HCT116 (cell line): ENCODE results near the gene ASIC1. TPM values are rescaled to one million over a fixed set of nuclear protein-coding genes. Genes with fewer than 3 reads are reported as not detected.

Experiments used
- ATAC-seq: fragments of 200-7000 bp; cut with Tn5 transposase; 2 replicates; pipeline ENCODE4 v1.9.1; 2020; ENCODE audit warnings: mild to moderate bottlenecking, moderate library complexity
- BruUV-seq: library from RNA; stranded (reverse); fragments of 400-500 nt; replicated peaks from 2 replicates; lab custom pipeline; 2021; lab: Mats Ljungman, UMichigan
- CTCF ChIA-PET: fragments of 300-600 bp; sonication (Branson Sonifier 250); formaldehyde crosslinking; loops from one replicate; lab custom pipeline; 2021; ENCODE audit warnings: antibody characterized with exemption; lab: Charles Lee
- POLR2A ChIA-PET: fragments of 300-600, 350-600 bp; sonication (Branson Sonifier 250); formaldehyde crosslinking; loops from one replicate; lab custom pipeline; 2021; ENCODE audit warnings: antibody characterized with exemption; lab: Charles Lee
- RAD21 ChIA-PET, 2 experiments: fragments of 300-600 bp; sonication (Branson Sonifier 250); formaldehyde crosslinking; loops; one replicate each; lab custom pipeline; 2023; ENCODE audit warnings: low total read pairs in 2 of 2; ENCODE audit not compliant: uncharacterized antibody in 2 of 2, unreplicated experiment in 2 of 2, low non-redundant PET in 1 of 2; lab: Charles Lee
- DNase-seq: peaks from one replicate; pipeline ENCODE4 v3.0.0-alpha.2; 2010; ENCODE audit warnings: low read depth, low spot score
- H2AFZ ChIP-seq: fragments of 200-600 bp; shearing (Covaris generic), sonication (generic); 2 replicates; pipeline ENCODE4 v1.6.1; 2017; ENCODE audit warnings: low read depth, mixed run types, mixed read lengths, antibody characterized with exemption, low read length; ENCODE audit not compliant: poor library complexity, severe bottlenecking
- H3K27ac ChIP-seq: 2 replicates; pipeline ENCODE4 v1.5.1; 2012; ENCODE audit warnings: low read depth, low read length
- H3K27me3 ChIP-seq: fragments of 200-600 bp; sonication (generic); 2 replicates; pipeline ENCODE4 v1.6.1; 2016; ENCODE audit warnings: mixed run types, low read length, mixed read lengths; ENCODE audit not compliant: insufficient read depth
- H3K36me3 ChIP-seq, 2 experiments: fragments of 200-500 bp in 1 of 2; fragments of 200-600 bp in 1 of 2; sonication (Bioruptor generic) in 1 of 2; sonication (generic) in 1 of 2; 2 replicates each; pipeline versions ENCODE4 v1.5.1 to v1.6.1; 2014 to 2016; ENCODE audit warnings: low read length in 2 of 2, inconsistent platforms in 1 of 2, mixed read lengths in 1 of 2, mixed run types in 1 of 2; ENCODE audit not compliant: insufficient read depth in 2 of 2, control insufficient read depth in 1 of 2
- H3K4me1 ChIP-seq, 2 experiments: fragments of 200-600 bp in 1 of 2; sonication (generic) in 1 of 2; 2 replicates each; pipeline versions ENCODE4 v1.5.1 to v1.6.1; 2012 to 2017; ENCODE audit warnings: low read length in 2 of 2, inconsistent platforms in 1 of 2, mild to moderate bottlenecking in 1 of 2, mixed read lengths in 1 of 2, mixed run types in 1 of 2, moderate library complexity in 1 of 2; ENCODE audit not compliant: insufficient read depth in 2 of 2, control insufficient read depth in 1 of 2
- H3K4me2 ChIP-seq: fragments of 200-600 bp; sonication (generic); 2 replicates; pipeline ENCODE4 v1.6.1; 2017; ENCODE audit warnings: mixed run types, low read length, mixed read lengths
- H3K4me3 ChIP-seq, 2 experiments: fragments of 200-600 bp in 1 of 2; sonication (generic) in 1 of 2; replicated peaks in 1 of 2; 2 replicates each; pipeline ENCODE4 v1.5.1; 2011 to 2016; ENCODE audit warnings: low read length in 2 of 2, control low read depth in 1 of 2, low read depth in 1 of 2, mild to moderate bottlenecking in 1 of 2, mixed read lengths in 1 of 2, mixed run types in 1 of 2
- H3K79me2 ChIP-seq: fragments of 200-600 bp; sonication (generic); 2 replicates; pipeline ENCODE4 v1.6.1; 2017; ENCODE audit warnings: mild to moderate bottlenecking, mixed run types, low read length, moderate library complexity, mixed read lengths; ENCODE audit not compliant: insufficient read depth
- H3K9ac ChIP-seq: fragments of 200-600 bp; sonication (generic); 2 replicates; pipeline ENCODE4 v1.6.1; 2016; ENCODE audit warnings: low read length, mixed read lengths
- H3K9me2 ChIP-seq: fragments of 200-600 bp; sonication (generic), shearing (Covaris generic); 2 replicates; pipeline ENCODE4 v1.6.1; 2017; ENCODE audit warnings: mixed run types, mild to moderate bottlenecking, moderate library complexity; ENCODE audit not compliant: insufficient read depth
- H3K9me3 ChIP-seq, 2 experiments: fragments of 200-500 bp in 1 of 2; fragments of 200-600 bp in 1 of 2; sonication (Bioruptor generic) in 1 of 2; sonication (generic) in 1 of 2; 2 replicates each; pipeline ENCODE4 v1.6.1; 2014 to 2017; ENCODE audit warnings: low read length in 2 of 2, mixed read lengths in 2 of 2, inconsistent platforms in 1 of 2, low read depth in 1 of 2, mild to moderate bottlenecking in 1 of 2, mixed run types in 1 of 2, moderate library complexity in 1 of 2; ENCODE audit not compliant: control insufficient read depth in 1 of 2, insufficient read depth in 1 of 2
- H4K20me1 ChIP-seq: fragments of 200-600 bp; sonication (generic), shearing (Covaris generic); 2 replicates; pipeline ENCODE4 v1.6.1; 2017; ENCODE audit warnings: mixed run types, mild to moderate bottlenecking, moderate library complexity; ENCODE audit not compliant: insufficient read depth
- ATF3 ChIP-seq: IDR thresholded peaks from 2 replicates; pipeline ENCODE4 v1.6.1; 2012
- CBX3 ChIP-seq: IDR thresholded peaks from 2 replicates; pipeline ENCODE4 v1.6.1; 2012; ENCODE audit warnings: low read depth
- CEBPB ChIP-seq: IDR thresholded peaks from 2 replicates; pipeline ENCODE4 v1.6.1; 2012; ENCODE audit warnings: low read depth
- EGR1 ChIP-seq: IDR thresholded peaks from 2 replicates; pipeline ENCODE4 v1.6.1; 2012; ENCODE audit warnings: low read depth
- EZH2 ChIP-seq: fragments of 200-600 bp; sonication (generic); IDR thresholded peaks from 2 replicates; pipeline ENCODE4 v1.6.1; 2017; ENCODE audit warnings: antibody characterized with exemption, mixed run types
- EZH2phosphoT487 ChIP-seq: fragments of 200-600 bp; IDR thresholded peaks from 2 replicates; pipeline ENCODE4 v1.6.1; 2018; ENCODE audit warnings: antibody characterized with exemption, borderline replicate concordance
- FOSL1 ChIP-seq: IDR thresholded peaks from 2 replicates; pipeline ENCODE4 v1.6.1; 2012; ENCODE audit warnings: low read depth
- JUND ChIP-seq: IDR thresholded peaks from 2 replicates; pipeline ENCODE4 v1.6.1; 2012
- MAX ChIP-seq: IDR thresholded peaks from 2 replicates; pipeline ENCODE4 v1.6.1; 2012
- POLR2AphosphoS5 ChIP-seq: IDR thresholded peaks from 2 replicates; pipeline ENCODE4 v1.6.1; 2011; ENCODE audit warnings: mild to moderate bottlenecking, low read depth, low read length, moderate library complexity
- RAD21 ChIP-seq: IDR thresholded peaks from 2 replicates; pipeline ENCODE4 v1.6.1; 2012; ENCODE audit warnings: low read depth, mild to moderate bottlenecking
- REST ChIP-seq: IDR thresholded peaks from 2 replicates; pipeline ENCODE4 v1.6.1; 2012; ENCODE audit warnings: low read depth
- SIN3A ChIP-seq: IDR thresholded peaks from 2 replicates; pipeline ENCODE4 v1.6.1; 2012; ENCODE audit warnings: low read depth
- SP1 ChIP-seq: IDR thresholded peaks from 2 replicates; pipeline ENCODE4 v1.6.1; 2012; ENCODE audit warnings: low read depth
- SRF ChIP-seq: IDR thresholded peaks from 2 replicates; pipeline ENCODE4 v1.6.1; 2012; ENCODE audit warnings: low read depth
- TCF7L2 ChIP-seq: IDR thresholded peaks from 2 replicates; pipeline ENCODE4 v1.7.0; 2011; ENCODE audit warnings: borderline replicate concordance, inconsistent platforms; ENCODE audit not compliant: insufficient read depth, insufficient read length; ENCODE audit errors: extremely low read depth
- ZBTB33 ChIP-seq: IDR thresholded peaks from 2 replicates; pipeline ENCODE4 v1.6.1; 2011; ENCODE audit warnings: mild to moderate bottlenecking, low read length, moderate library complexity; ENCODE audit not compliant: insufficient replicate concordance; ENCODE audit errors: extremely low read depth
- ZFX ChIP-seq: fragments of 450-650 bp; IDR thresholded peaks from 2 replicates; pipeline ENCODE4 v1.6.1; 2017
- ZNF274 ChIP-seq: fragments of 200-500 bp; sonication (Bioruptor generic); IDR thresholded peaks from 2 replicates; pipeline ENCODE4 v1.6.1; 2014; ENCODE audit warnings: mild to moderate bottlenecking, low read depth, low read length, inconsistent platforms
- intact Hi-C: fragments of 100-400 bp; cut with micrococcal nuclease; formaldehyde crosslinking; loops from 2 replicates; pipeline ENCODE4 v1.10.0; 2022
- total RNA-seq: library from RNA; stranded (reverse); gene quantifications from one replicate; pipeline ENCODE4 v1.2.1, GENCODE V29; 2021; ENCODE audit not compliant: unreplicated experiment

The ASIC1 gene
- total RNA-seq, 1 experiment from 2014 or later, result 28.9 TPM

GRCh38 chr12:50040657-50041056 is 16.7 kb upstream of the ASIC1 start:
- peaks cover 0 to 9% of the 10 kb centered on the region in 2 experiments; a peak in 2 of 4 replicates for H3K4me1 ChIP-seq
- BruUV-seq, result no TSS peak
- H3K9me2 ChIP-seq, result no peaks in the 10 kb centered on the region
- no peak overlapping the region for H2AFZ ChIP-seq
- H3K79me2 ChIP-seq, result no peaks in the 10 kb centered on the region
- TF ChIP-seq EZH2phosphoT487 (no peak), POLR2AphosphoS5 (no peak), FOSL1 (no peak), EZH2 (no peak), EGR1 (no peak), JUND (no peak), RAD21 (no peak), SRF (no peak), ZBTB33 (no peak), TCF7L2 (no peak), ZFX (no peak), ATF3 (no peak), CEBPB (no peak), MAX (no peak), SP1 (no peak), SIN3A (no peak), ZNF274 (no peak), REST (no peak), CBX3 (no peak)
- no peaks in the 10 kb centered on the region for H3K27me3 ChIP-seq
- H3K36me3 ChIP-seq, result no peaks in the 10 kb centered on the region
- H3K4me2 ChIP-seq, result no peak overlapping the region
- H3K4me3 ChIP-seq, result no peak overlapping the region
- ATAC-seq (no peak), DNase-seq (no peak)
- no peak overlapping the region for H3K27ac ChIP-seq
- H4K20me1 ChIP-seq, result no peaks in the 10 kb centered on the region
- intact Hi-C loops, result no loop called here
- ChIA-PET POLR2A (no interaction called here), RAD21 (no interaction called here), CTCF (interaction anchor here (0.8 to 3.6 kb wide), 3 partner anchors 15 to 72 kb away, joined by 3 to 32 read pairs (median 30); no protein-coding TSS in a partner anchor)
- H3K9me3 ChIP-seq, result no peaks in the 10 kb centered on the region
- no peak overlapping the region for H3K9ac ChIP-seq
